HG02571 (cell line): ENCODE data around the gene DDX10.
"Not testable (repeated sequence)": the region's sequence is repeated elsewhere in the genome, so short reads cannot be mapped to it uniquely, and the experiment has no call there.

Experiments used
- ATAC-seq: cut with Tn5 transposase; IDR thresholded peaks from one replicate; pipeline ENCODE4 v1.9.1; 2021; ENCODE audit warnings: mild to moderate bottlenecking, moderate library complexity; ENCODE audit not compliant: unreplicated experiment

Gene DDX10

GRCh38 chr11:108817976-108818375 is 153.1 kb downstream of the DDX10 start:
- ATAC-seq, result no peak

GRCh38 chr11:108818971-108819370 is 154.1 kb downstream of the DDX10 start:
- ATAC-seq, result no peak

- no peak for ATAC-seq
Measured at GRCh38 chr11:108819957-108820356, 155.1 kb downstream of the DDX10 start.

- ATAC-seq, result not testable (repeated sequence)
Measured at GRCh38 chr11:108823960-108824359, 159.1 kb downstream of the DDX10 start.

GRCh38 chr11:108824545-108824944 is 159.7 kb downstream of the DDX10 start:
- ATAC-seq, result no peak

GRCh38 chr11:108825381-108825780 is 160.5 kb downstream of the DDX10 start:
- ATAC-seq, result no peak

- no peak for ATAC-seq
Measured at GRCh38 chr11:108826136-108826535, 161.3 kb downstream of the DDX10 start.

GRCh38 chr11:108835624-108836023 is 170.8 kb downstream of the DDX10 start:
- no peak for ATAC-seq

- ATAC-seq, result no peak
Measured at GRCh38 chr11:108836541-108836940, 171.7 kb downstream of the DDX10 start.

GRCh38 chr11:108838102-108838791 is 173.4 kb downstream of the DDX10 start:
- ATAC-seq, result no peak

GRCh38 chr11:108838792-108839105 is 173.9 kb downstream of the DDX10 start:
- no peak for ATAC-seq

GRCh38 chr11:108846009-108846408 is 181.1 kb downstream of the DDX10 start:
- ATAC-seq, result no peak

- ATAC-seq, result no peak
Measured at GRCh38 chr11:108847298-108847990, 182.6 kb downstream of the DDX10 start.

GRCh38 chr11:108851781-108852180 is 186.9 kb downstream of the DDX10 start:
- no peak for ATAC-seq

GRCh38 chr11:108852701-108853100 is 187.8 kb downstream of the DDX10 start:
- no peak for ATAC-seq

GRCh38 chr11:108853151-108853550 is 188.3 kb downstream of the DDX10 start:
- no peak for ATAC-seq

- ATAC-seq, result peak; percentile 46
Measured at GRCh38 chr11:108853864-108854263, 189.0 kb downstream of the DDX10 start.

- peak; percentile 88 for ATAC-seq
Measured at GRCh38 chr11:108854346-108854745, 189.5 kb downstream of the DDX10 start.

- ATAC-seq, result no peak
Measured at GRCh38 chr11:108857382-108857781, 192.5 kb downstream of the DDX10 start.

- ATAC-seq, result no peak
Measured at GRCh38 chr11:108858622-108859021, 193.8 kb downstream of the DDX10 start.

- no peak for ATAC-seq
Measured at GRCh38 chr11:108859510-108859909, 194.6 kb downstream of the DDX10 start.

- no peak for ATAC-seq
Measured at GRCh38 chr11:108863528-108863927, 198.7 kb downstream of the DDX10 start.

GRCh38 chr11:108865406-108865805 is 200.5 kb downstream of the DDX10 start:
- ATAC-seq, result no peak
